ENCODE measurements around the gene RRP15.
A peak's percentile ranks its signal among the peaks of the same experiment; 100 is the strongest.
"Not testable (repeated sequence)": the region's sequence is repeated elsewhere in the genome, so short reads cannot be mapped to it uniquely, and the experiment has no call there.

Gene RRP15

DNA sequence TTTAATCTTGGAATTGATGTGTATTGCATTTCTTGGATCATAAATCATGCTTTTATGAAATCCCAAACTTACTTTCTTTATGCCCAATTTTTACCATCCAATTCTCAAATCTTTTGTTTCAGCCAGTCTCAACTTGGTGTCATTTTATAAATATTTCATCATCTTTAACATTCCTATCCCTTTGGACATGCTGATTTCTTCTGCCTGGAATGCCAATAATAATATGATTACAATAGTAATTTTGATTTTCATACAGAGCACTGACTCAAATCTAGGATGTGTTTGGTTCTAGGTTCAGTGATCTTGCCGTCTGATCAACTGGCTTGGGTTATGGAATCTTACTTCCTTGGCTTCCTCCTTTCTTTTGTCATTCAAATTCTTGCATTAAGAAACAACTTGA, 12.8 kb downstream of the RRP15 start:
- DNase-seq: no peak

DNA sequence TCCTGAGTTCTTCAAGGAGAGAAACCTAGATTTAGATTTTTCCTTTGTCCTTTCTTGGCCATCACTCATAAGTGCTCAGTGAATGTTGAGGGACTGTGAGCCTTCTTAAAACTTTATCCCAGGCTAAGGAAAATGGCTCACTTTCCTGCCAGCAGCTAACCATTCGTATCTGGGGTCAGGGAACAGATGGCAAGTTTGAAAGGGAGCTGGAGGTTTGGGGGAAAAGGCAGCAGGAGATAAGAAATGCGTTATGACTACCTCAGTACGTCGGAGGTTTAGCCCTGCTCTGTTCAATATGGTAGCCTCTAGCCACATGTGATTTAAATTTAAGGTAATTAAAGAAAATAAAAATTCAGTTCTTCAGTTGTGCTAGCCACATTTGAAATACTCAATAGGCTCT, 13.3 kb downstream of the RRP15 start:
- no peak for DNase-seq

DNA sequence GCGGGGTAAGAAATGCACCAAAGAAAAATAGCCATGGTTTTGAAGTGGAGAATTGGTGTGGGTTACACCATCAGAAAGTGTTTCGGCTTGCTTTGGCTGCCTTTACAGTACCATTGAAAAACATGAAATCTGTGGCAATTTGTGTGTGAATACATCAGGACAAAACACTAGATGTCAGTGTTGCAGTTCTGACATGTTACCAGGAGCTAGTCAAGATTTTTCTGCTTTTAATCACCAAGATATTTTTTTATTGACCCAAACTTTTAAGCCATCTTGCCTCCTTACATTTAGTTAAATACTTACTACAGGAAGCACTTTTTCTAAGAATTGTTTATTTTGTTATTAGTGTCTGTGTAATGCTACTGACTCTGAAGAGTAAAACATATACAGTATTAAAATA, 14.3 kb downstream of the RRP15 start:
- DNase-seq: no peak

DNA sequence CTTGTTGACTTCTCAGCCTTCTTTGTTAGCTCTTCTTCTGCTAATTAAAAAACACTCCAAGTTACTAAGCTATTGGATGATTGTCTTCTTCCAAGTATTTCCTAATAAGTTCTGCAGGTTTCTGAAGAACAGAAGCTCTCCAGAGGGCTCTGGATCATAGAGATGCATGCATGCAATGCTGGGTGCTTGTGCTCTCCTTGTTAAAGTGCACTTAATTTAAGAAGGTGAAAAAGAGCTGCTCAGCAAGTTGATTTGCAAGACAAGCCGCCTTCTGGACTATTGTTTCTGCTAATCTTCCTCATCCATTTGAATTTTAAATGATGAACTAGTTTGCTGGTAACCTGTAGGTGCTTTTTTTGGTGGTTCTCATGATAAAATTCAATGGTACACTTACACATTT, 16.1 kb downstream of the RRP15 start:
- DNase-seq: no peak

DNA sequence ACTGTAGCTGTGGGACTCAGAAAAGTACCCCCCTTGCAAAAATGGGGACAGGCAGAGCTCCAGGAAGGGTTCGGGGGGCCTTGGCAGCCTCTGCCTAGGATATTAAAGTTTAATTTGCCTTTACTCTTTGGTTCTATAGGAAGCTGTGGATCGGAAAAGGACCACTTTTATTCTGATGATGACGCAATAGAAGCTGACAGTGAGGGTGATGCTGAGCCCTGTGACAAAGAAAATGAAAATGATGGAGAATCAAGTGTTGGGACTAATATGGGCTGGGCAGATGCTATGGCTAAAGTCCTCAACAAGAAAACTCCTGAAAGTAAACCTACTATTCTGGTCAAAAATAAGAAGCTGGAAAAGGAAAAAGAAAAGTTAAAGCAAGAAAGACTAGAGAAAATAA, 17.1 kb downstream of the RRP15 start:
- no peak for DNase-seq

DNA sequence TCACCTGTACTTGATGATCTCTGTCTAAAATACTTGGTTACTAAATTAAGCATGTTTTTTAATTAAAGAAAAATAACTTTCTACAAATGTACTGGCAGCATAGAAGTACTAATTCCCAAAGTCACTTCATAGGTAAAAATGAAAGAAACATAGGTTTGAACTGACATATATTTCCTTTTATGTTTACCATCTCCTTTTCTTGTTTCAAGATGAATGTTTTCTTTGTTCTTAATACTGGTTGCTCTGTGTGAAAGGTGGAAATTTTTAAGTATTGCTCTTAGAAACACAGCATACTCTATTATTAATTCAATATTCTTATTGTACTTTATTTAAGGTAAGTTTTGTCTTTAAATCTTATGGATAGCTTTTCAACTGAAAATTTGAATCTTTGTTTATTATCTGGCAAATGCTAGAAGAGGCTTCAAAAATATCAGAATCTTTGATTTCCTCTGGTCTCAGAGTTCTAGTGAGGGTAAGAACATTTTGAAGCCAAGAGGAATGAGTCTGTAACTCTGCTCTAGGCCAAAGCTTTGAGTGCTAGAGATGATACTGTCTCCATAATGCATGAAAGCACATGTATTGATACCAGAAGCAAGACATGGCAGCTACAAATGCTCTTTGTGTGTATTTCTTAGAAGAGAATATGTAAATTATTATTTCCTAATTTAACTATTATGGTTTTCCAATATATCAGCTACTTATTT, 18.2 kb downstream of the RRP15 start:
- DNase-seq: no peak

DNA sequence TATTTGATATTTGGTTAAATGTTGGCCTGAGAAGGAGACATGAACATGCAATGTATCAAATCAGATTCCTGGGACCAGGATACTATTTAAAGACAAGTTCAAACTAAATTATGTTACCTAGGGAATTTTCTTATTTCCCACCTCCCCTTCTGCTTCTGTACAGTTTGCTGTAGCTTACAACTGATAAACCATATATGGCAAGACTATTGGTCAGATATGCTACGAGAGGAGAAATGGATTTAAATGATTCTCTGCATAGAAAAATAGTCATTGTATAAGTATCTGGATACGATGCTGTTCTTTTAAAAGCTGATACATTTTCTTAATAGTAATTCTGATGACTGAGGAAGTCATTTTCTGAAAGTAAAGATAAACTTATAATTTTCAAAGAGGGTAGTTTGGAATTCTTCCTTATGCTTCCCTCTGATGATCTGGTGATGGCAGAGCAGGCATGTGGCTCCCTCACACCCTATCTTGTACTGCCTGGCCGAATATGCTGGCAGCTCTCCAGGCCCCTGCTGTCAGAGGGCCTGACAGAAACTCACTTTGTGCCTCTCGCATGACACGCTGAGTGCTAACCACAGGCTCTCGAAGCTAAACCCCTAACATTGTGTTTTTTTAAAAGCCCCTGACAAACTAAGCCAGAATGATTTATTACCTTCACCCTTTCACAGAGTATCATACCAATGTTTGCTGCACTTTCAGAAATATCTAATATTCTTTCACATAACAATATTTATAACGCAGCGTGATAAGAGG, 19.4 kb downstream of the RRP15 start:
- no peak for DNase-seq

DNA sequence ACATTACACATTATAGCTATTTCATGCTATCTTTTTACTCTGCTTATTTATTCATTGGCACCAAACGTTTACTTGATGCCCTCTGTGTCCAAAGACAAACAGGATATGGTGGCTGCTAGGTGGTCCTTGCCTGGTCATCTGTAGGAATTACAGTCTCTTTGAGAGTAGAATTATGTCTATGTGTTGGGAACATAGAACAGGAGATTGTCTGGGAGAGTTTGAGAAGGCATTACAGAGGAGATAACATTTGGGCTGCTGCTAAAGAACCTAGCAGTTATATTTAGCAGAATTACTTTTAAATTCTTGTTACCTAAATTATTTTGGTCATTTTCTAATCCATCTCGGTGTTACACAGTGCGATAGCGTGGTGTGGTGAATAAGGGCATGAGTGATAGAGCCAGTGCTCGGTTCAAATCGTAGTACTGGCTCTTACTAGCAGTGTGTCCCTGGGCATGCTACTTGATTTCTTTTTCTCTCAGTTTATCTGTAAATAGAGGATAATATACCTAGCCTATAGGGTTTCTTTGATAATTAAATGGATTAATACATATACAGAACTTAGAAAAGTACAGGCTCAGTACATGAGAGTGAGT, 20.5 kb downstream of the RRP15 start:
- DNase-seq: no peak

DNA sequence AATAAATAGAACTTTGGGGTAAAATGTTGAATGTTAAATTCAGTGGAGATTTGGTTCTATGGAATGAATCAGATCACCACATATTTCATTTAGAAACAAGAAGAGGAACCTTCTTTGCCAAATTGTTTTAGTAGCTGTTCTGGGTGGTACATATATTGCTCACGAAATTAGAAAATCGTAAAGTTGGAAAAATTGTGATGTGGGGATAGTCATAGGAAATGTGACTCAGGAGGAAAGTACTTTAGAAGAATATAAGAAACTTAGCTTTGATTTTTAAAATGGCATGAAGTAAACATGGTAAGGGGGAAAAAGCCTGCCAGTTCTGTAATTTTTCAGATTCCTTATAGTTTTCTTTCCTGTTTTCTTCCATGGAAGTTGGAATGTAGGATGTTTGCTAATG, 27.4 kb downstream of the RRP15 start:
- DNase-seq: no peak

DNA sequence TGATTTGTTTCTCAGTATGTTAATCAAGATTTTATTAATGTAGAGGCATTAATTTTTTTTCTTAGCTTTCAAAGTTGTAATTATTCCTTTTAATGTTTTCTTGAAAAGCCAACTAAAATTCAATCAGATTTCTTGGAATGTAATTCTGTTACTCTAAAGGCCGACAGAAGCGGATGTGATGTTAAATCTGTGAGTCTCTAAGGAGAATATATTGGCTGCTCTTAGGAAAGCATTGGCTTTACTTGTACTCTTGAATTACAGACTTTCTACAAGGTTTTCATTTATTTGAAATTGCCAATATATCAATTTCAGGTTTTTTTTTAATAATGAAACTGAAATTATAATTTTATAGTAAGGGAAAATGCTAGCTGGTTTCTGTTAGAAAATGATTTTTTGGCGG, 29.2 kb downstream of the RRP15 start:
- DNase-seq: no peak

DNA sequence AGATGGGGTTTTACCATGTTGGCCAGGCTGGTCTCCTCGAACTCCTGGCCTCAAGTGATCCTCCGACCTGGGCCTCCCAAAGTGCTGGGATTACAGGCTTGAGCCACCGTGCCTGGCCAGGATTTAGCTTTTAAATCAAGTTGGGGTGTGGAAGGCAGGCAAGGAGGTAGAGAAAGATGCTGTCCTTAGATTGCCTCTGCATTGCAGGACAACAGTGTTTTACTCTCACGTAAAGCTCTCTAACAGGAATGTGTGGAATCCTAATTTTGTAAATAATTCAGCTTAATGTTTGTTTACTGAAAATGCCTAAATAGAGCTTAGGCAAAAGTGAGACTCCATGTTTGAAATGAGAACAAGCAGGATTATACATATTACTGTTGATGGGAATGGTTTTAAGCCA, 30.5 kb downstream of the RRP15 start:
- DNase-seq: no peak

DNA sequence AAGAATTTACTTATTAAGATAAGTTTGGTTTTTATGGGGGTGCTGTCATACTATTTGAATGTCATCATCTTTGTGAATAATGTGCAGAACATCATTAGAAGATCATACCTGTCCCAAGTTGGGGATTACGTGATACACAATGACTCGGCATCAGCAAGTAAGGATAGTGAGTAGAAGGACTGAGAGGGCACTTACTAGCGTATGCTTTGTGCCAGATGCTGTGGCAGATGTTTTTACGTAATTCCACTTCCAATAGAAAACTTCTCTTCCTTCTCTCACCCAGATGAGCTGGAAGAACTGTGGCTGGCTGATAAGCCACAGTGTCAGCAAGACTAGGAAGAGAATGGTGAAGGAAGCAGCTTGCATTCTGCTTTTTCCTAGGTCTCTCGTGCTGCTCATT, 32.0 kb downstream of the RRP15 start:
- DNase-seq: no peak

DNA sequence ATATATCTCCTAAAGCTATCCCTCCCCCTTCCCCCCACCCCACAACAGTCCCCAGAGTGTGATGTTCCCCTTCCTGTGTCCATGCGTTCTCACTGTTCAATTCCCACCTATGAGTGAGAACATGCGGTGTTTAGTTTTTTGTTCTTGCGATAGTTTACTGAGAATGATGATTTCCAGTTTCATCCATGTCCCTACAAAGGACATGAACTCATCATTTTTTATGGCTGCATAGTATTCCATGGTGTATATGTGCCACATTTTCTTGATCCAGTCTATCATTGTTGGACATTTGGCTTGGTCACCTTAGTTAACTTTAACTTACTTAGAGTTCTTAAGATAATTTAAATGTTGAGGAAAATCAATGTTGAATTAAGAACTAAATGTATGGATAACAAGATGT, 35.1 kb downstream of the RRP15 start:
- not testable (repeated sequence) for DNase-seq

DNA sequence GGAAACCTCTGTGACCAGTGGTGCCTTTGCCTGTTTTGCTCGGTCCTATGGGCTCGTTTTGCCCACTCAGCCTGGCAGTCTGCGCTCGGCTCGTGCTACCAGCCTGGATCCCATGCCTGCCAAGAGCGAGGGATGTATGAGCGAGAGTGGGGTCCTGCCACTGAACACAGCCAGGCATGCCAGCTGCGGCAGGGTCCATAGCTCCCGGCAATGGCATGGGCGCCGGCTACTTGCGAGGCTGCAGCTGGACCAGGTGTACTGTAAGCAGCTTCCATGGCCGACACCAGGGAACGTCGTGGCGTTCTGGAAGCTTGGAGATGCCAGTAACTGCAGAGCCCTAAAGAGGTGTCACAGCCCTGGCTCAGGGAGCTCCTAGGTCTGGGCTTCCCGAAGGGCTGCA, 37.7 kb downstream of the RRP15 start:
- DNase-seq: no peak

DNA sequence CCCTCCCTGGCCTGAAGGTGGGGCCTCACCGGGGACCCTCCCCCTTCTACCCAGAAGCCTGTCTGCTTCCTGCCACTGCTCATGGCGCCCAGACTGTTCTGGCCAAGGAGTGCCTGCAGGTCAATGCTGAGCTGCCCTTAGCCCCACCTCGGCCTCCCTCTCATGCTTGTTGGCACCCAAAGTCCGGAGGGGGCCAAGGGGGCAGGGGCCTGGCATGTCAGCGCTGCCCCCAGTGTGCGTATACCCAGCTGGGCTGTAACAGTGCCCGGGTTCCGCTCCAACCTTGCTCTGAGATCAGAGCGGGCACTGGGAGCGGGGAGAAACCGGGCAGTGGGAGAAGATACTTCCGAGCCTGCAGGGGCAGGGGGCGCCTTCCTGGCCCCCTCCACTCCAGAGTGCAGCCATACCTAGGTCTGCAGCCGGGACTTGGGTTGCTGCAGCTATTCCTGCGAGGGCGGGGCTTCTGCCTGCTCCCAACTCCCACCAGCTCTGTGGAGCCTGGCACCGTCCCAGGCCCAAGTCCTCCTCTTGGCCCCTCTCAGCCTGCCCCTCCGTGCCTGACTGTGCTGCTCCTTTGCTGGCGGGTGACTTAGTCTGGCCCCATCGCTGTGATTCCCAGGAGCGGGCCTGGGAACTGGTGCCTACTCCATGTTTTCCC, 38.6 kb downstream of the RRP15 start:
- DNase-seq: no peak

DNA sequence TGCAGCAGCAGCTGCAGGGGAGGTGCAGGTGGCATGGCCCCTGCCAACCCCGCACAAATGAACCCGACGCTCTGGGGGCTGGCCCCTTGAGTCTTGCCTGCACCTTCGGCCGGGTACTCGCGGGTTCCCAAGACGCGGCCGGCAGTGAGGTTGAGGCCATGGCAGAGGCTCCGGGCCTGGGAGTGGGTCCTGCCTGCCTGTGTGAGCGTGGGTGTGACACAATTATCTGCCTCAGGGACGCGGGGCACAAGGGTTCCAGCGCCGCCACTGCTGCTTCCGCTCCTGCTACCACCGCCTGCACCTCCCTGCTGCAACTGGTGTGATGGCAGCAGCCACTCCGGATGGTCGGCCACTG, 39.1 kb downstream of the RRP15 start:
- DNase-seq: no peak

DNA sequence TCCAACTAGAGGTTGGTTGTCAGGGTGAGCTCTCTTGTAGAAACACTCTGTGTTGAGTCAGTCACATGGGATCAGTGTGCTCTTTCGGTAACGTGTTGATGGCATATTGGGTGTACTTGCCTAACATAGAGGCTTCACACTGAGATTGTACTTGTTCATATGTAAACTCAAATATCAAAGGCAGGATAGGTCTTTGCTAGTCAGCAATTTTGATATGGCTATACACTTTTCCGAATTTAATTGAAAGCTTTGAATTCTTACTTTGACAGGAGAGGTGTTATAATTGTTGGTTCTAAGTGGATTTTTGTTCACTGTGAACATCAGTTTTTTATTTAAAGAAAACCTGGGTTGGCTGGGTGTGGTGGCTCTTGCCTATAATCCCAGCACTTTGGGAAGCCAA, 43.7 kb downstream of the RRP15 start:
- no peak for DNase-seq

DNA sequence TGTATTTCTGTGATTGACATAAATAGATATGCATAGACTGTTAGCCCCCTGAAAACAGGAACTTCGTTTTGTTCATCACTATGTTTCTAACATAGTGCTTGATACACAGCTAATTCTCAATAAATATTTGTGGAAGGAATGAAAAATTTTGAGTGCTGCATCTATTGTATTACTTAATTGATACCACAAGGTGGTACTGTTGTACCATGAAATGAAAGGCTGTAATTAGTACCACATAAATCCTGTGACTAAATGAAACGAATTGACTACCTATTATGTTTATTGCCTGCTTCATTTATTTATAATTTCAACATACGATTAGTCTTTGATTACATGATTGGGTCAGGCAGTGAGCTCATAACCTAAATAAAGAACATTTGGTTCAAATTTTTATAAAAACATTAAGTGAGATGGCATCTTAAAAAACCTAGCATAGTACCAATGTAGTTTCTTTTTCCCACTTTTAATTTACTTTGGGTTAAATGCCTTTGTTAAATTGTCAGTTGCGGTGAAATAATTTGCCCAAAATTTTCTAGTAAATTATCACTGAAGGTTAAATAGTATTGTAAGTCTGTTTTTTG, 45.0 kb downstream of the RRP15 start:
- DNase-seq: peak; percentile 47

DNA sequence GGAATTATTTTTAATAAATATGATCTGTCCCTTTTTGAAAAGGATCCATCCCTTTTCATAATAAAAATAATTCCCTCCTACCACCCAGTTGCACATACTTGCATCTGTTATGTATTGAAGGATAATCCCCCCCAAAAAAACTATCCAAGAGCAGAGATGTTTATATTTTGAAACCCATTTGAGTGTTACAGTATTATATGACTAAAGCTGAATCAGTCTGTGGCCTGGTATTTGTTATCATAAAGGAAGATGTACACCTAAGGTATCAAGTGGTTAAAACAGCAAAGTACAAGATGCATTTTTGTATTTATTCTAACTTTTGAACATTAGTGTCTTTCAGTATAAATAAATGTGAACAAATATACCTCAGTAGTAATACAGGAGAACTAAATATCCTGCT, 47.3 kb downstream of the RRP15 start:
- no peak for DNase-seq

DNA sequence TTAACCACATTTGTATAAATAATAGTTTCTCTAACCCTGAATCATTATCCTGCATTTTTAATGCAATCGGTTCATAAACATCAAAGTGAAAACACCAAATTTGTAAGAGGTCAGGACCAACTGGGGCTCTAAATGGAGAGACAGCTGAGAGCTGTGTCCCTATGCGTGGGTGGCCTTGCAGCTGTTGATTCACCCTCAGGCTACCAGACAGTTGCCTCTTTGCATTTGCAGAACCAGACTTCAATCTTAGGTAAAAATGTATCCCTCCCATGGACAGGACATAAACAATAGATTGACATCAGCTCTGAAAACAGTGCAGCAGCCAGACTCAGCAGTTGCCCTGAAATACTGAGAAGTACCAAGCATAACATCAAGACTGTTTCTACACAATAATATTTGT, 51.2 kb downstream of the RRP15 start:
- DNase-seq: no peak

DNA sequence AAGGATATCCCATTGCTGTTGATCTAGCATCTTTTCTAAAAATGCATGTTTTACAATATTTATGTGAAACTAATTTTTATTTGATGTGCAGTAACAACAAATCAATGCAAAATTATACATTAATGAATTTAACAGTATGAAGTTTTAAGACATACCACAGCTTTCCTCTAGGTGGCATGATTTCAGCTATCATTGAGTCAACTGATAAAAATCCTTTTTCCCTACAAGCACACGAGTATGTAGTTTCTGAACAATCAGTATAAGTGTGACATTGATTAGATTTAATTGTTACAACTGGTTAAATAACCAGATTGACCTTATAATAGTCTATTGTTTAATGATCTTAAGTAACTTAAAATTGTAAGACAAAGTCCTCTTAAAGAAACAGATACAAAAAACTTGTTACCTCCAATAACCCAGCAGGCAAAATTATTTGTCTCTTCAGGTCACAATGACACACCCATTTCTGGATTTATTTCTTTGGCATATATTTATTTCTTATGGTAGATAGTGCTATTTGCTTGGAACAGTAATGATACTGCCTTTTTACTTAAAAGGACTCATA, 54.3 kb downstream of the RRP15 start:
- DNase-seq: peak; percentile 22

DNA sequence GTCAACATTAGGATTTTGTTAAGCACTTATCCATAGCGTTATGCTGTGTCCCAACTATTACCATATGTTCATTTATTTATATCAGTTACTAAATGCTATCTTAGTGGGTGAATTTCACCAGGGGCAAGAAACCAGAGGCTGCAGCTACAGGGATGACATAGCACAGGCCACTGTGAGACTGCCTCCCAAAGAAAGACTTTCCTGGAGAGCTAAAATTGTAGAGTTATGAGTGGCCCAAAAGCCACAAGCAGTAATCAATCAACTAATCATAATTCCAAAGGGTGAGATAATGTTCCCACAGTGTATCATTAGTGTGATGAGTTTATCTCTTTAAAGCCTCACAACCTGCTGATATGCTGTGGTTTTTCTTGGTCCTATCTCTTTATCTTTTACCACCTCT, 56.2 kb downstream of the RRP15 start:
- no peak for DNase-seq

DNA sequence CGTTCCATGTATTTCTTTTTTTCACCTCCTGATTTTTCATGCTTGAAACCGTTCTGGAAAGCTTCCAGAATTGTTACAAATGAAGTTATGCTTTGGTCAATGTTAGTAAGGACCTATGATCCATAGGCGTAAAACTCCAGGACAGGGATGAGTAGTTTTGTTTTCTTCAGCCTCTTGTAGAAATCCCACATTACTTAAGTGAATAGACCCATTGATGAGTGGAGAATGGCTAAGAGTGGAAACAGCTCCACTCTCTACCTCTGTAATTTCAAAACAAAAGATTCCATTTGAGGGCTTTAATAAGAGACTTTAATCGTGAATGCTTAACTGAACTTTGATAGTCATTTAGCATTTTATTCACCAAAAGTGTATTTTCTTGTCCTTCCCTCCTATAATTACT, 57.0 kb downstream of the RRP15 start:
- no peak for DNase-seq

Data from CD4-positive, alpha-beta T cell treated with Interleukin-10 for 1 hour (primary cell).